Endometrial microvascular endothelial cells (primary cell): ENCODE measurements around the gene INHBA. TPM values are rescaled to one million over a fixed set of nuclear protein-coding genes. Genes with fewer than 3 reads are reported as not detected.

Experiments
- in situ Hi-C: cut with HindIII; loops from 2 replicates; pipeline ENCODE4 v1.10.0; 2017; ENCODE audit warnings: low sequenced_read_pairs, low pct_unique_long_range_greater_than_20kb; ENCODE audit errors: inconsistent ontology term
- total RNA-seq: library from RNA; depleted of rRNA; stranded (reverse); fragments of >200 nt; gene quantifications from one replicate; pipeline ENCODE4 v1.2.3, GENCODE V29; 2015; ENCODE audit errors: inconsistent ontology term

Gene INHBA
- 10.2 TPM for total RNA-seq

DNA sequence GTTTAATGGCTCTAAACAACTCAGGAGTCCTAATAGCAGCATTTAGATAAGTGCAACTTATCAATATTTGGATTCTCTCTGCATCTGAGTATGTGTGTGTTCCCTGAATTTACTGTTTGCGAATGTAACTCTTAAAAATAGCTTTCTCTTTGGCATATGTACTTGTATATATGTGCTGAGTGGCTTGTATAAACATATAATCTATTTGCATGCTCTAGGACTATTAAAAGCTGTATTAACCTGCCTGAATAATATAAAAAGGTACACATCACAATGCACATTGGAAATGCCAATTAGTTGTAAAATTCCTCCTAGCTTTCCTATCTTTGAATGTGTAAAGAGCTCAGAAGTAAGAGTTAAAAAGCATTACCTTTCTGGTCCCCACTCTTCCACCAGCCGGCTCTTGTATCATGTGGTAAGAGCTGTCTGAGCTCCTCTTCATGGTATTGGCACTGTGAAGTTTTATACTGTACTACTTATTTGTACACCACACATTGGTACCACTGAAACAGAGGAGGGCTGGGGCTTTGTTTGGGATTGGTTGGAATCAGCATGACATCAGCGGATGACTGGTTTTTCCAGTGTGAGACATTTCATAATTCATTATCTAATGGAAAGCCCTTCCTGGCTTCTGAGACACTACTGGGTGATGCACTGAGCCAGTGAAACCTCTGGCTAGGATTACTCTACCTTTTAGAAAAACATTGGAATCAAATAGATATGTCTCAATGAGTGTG lies at the start of gene INHBA:
Gene INHBA (minus strand): TSS at position 456 of the 737 bp plus-strand sequence. CDS start 2,716 bp downstream, outside the sequence.
- in situ Hi-C loops, result no loop called here

DNA sequence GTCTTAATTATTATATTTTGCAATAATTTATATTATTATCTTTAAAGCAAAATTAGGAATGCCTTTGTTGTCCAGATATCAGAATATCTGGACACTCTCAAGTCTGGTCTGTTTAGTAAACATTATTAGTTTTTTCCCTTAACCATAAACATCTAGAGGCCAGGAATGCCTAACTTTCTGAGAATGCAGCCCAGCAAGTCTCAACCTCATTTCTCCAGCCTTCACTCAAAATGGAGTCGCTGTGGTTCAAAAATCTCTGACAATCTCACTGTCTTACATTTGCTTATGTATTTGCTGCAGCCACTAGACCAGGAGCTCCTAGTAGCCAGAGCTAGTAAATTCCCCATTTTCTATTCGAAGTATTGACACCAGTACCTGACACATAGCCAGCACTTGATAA lies 49.7 kb upstream of the INHBA start:
- in situ Hi-C loops, result no loop called here

DNA sequence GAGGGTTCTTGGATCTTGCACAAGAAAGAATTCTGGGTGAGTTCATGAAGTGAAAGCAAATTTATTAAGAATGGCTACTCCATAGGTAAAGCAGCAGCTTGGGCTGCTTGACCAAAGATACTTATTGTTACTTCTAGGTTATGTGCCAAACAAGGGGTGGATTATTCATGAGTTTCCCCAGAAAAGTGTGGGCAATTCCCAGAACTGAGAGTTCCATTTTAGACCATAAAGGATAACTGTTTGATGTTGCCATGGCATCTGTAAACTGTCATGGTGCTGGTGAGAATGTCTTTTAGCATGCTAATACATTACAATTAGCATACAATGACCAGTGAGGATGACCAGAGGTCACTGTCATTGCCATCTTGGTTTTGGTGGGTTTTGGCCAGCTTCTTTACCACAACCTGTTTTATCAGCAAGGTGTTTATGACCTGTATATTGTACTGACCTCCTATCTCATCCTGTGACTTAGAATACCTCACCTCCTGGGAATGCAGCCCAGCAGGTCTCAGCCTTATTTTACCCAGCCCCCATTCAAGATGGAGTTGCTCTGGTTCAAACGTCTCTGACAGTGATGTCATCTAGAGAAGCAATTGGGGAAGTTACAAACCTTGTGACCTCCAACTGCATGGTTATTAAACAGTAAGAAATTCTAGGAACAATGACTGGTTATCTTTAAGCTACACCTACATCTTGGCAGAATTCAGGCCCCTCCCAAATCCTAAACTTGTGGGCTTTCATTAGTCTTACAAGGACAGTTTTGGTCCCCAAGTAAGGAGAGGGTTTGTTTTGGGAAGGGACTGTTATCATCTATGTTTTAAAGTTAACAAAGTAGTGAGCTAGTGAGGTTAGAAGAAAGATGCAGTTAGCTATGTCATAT lies 48.0 kb upstream of the INHBA start:
- in situ Hi-C loops, result no loop called here

DNA sequence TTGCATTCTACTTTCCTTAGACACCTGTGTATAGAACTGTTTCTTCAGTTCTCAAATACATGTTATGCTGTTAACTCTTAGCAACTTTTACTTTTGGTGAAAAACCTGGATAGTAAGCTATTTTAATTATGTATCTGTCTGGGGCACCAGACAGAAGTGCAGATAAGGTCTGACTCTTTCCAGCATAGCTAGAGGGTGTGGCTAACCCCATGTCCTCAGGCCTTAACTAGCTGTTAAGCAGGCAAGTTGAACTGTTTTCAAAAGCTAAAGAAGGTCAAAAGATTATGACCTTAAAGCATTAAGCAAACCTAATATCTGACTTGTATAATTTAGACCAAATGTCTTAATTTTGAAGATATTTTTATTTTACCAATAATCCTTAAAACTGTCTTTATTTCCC lies 45.1 kb upstream of the INHBA start:
- in situ Hi-C loops, result no loop called here

DNA sequence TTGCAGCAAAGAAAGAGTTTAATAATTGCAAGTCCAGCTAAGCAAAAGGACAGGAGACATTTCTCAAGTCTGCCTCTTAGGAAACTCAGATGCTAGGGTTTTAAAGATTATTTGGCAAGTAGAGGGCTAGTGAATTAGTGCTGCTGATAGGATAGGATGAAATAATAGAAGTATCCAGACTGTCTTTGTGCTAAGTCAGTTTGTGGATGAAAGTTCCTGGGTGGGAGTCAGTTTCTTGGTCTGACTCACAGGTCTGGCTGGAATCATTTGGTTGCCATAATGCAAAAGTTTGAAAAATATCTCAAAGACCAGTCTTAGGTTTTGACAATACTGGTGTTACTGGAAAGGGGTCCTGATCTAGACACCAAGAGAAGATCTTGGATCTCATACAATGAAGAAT lies 42.6 kb upstream of the INHBA start:
- in situ Hi-C loops, result no loop called here

DNA sequence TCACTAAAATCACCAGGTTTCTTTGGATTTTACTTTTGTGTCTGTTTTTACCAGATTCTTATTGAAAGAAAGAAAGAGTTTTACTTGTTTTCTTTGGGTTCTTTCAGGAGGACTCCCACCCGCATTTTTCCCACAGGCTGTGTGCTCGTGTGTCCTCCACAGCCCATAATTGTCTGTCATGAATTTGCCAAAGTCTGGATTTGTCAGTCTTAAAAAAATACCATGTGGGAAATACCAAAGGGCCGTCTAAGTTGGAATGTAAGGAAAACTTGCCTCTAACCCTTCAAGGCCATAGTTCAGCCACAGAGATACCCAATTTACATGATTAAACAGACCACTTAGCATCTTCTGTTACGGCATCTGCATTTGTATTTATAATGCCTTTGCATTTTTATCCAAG lies 41.3 kb upstream of the INHBA start:
- in situ Hi-C loops, result no loop called here

DNA sequence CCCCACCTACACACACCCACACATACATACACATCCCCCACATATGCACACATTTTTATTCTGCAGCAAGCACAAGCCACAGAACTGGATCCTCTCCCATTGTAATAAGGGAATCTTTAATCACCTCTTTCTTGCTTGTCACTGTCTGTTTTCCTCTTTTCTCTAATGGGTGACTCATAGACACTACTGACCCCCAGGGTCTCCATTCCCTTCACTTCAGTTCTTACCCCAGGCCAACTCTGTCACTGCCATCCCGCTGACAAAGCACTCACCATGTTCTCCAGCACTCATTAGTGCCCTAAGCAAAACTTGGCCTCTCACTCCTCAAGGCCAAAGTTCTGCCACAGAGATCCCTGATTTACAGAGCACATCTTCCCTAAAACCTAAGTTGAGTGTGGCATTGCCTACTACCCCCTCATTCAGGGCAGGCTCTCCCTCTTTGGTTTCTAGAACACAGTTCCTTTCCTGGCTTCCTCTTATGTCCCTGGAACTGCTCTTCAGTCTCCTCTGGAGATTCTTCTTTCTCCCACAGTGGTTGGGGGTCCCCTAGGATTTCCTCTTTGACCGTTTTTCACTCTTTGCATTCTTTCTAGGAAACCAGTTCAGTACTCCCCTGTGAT lies 39.6 kb upstream of the INHBA start:
- in situ Hi-C loops, result no loop called here

DNA sequence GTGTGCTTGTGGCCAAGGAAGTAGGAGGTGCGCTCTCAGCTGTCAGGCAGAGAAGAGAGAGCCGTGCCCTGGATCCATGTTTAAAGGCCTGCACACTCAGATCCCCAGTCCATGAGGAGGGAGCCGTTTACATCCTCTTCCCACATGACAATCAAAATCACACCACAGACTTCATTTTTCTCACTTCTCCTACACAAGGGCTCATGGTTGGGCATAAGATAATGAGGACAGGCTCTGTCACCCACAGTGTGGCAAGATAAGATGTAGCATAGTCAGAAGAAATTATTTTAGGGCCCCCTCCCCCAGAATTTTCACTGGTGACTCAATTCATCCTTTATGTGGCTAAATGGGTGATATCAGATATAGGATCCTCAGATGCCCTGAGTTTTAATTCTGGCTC lies 35.9 kb upstream of the INHBA start:
- in situ Hi-C loops, result no loop called here

DNA sequence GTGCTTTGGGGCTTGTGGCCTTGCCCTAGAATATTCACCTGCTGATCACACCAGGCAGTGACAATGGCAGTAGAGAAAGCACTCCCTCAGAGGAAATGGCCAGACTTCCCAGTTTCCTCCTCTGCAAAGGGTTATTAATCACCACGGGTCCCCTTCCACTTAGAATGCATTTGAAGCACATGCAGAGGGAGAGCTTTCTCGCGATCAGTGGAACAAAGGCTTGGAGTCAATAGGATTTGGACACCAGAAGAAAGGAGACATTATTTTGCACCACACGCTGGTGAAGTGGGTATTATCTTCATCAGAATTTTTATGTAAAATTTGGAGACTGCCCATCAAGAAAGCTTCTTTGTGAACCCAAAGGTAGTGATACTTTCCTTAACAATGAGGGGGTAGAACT lies 35.4 kb upstream of the INHBA start:
- in situ Hi-C loops, result no loop called here

DNA sequence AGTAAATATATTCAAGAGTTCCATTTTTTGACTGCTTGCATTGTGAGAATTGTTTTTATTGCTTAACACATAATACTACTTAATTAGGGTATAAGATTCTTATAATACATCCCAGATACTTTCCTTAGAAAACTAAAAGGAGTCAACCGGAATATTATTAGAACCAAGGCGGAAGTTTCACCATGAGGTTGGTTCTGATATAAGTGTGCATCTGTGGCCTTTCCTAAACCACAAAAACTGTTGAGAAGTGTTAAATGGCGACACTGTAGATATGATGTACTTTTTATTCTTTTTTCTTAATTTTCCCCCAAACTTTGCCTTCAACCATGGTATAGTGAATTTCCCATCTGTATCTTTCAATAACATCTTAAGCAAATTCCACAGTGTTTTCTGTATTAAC lies 32.3 kb upstream of the INHBA start:
- in situ Hi-C loops, result no loop called here

DNA sequence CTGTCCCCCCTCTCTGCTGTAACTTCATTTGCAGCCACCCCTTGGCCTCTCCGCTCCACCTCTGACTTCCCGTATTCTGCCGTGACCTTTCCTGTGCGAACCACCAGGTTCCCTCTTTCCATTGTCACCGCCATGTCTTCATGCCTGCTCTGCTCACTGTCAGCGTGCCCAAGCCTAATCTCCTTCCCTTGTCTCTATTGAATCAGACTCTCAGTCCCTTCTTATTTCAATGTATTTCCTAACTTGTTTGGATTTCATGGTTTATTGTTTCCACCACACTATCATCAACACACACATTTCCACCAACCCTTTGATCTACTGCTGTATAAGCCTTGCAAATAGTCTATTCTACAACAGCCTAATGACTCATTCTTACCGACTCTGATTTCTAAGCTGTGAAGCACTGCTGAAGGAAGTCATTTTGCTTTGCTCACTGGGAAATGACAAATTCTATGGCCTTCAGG lies 30.0 kb upstream of the INHBA start:
- in situ Hi-C loops, result no loop called here

DNA sequence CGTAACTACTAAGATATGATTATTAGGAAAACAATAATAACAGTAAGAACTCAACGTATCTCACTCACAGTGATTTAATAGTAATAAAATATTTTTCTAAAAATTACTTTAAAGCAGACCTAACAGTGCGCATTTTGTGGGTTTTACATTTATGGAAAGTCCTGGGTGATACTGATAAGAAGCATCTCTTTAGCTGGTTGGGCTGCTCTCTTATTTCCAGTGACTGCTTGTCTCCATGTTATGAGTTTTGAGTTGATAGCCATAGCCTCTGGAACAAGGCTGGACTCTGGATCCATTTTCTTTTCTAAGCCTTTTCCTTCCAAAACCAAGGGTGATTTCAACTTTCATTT lies 29.5 kb upstream of the INHBA start:
- in situ Hi-C loops, result no loop called here

DNA sequence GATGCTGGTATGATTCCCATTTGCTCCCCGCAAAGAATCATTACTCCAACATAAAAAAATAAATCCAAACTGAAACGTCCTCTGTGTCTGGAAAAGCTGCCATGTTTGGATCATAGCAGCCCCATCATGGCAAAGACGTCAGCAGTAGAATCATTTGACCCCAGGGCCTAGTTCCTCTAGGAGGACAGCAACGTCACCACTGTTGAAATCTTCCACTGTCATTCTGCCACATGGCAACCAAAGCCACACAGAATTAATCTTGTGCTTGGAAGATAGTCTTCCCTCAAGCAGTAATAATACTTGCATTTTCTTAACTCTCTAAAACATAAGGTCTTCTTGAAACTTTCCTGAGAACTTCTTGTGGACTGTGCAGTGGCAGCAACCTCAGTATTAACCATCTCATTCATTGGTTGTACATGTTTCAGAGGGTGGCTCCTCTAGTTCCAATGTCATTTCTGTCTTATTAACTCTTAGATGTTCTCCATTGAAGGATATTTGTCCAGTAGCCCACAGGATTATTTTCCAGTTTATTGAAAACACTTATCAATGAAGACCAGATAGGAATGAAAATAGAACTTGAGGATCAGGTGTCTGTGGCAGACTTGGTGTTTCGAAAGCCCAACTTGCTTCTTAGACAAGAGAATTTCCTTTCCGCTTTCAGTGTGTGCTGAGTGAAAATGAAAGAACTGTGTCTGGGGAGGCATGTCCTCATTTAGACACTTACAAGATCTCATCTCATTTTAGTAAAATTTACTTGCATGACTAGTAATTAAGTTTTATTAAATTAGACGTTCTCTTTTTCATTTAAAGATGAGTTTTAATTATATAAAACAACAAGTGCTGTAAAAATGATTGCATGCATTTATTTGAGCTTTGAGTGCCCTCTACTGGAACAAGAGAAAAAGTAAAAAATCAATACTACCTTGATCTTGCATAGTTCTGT lies 28.9 kb upstream of the INHBA start:
- in situ Hi-C loops, result no loop called here

DNA sequence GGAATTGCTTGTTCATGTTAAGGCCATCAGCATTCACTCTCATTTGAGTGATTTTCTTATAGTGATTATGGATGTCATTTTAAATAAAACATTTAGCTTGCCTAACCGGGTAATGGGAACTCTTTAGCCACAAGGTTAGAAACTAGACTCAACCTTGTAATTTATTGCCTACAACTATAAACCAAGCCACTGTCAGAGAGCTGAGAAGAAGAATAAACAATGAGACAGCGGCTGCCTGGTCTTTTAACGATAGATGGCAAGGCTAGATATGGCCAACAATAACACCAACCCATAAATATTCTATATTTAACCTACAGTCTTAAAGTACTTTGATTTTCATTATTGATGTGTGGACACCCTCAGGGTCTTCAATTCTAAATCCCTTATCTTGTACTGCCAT lies 27.8 kb upstream of the INHBA start:
- in situ Hi-C loops, result no loop called here

DNA sequence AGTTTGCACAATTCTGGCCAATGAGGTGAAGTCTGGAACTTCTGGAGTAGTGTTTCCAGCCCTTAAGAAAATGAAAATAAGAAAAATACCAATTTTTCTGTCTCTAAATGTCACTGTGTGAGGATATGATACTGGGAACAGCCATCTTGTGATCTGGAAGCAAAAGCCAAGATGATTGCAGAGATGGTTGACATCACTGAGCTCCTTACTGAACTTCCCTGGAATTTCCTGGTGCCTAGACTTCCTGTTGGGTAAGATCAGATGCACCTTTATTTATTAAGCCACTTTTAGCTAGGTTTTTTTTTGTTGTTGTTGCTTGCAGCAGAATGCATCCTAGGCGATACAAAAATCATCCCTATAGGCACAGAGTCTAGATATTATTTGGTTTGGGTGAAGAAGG lies 27.3 kb upstream of the INHBA start:
- in situ Hi-C loops, result no loop called here

DNA sequence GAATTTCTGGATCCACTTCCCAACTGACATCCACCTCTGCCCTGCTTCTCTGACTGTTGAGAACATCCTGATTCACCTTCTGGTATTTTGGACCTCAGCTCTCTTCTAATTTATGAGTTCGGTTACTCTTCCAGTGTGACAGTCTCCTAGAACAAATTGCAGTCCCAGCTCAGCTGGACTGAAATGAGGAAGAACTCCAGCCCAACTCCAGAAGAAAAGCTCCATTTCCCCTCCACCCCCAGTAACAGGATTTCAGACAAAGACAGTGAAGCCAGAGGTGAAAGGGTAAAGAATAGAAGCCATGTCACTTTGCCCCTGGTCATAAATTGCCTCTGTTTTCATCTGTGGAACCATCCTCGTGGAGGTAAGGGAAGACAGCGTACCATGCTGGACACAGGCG lies 26.2 kb upstream of the INHBA start:
- in situ Hi-C loops, result no loop called here

DNA sequence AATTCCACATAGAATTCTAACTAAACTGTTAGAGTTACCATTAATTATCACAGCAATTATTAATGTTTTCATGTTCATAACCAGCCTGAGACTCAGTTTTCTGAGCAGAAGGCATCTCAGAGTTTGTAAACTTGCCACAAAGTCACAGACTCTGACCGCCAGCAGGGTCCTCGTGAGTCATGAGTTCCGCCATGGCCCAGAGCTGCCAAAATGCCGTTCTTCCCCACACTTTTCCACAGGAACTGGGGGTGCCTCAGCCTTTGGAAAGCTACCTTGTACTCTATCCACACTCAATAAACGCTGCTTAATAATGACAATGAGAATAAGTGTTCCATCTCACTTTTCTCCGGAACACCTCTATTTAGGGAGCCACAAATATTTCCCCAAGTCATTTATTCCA lies 22.1 kb upstream of the INHBA start:
- in situ Hi-C loops, result no loop called here

DNA sequence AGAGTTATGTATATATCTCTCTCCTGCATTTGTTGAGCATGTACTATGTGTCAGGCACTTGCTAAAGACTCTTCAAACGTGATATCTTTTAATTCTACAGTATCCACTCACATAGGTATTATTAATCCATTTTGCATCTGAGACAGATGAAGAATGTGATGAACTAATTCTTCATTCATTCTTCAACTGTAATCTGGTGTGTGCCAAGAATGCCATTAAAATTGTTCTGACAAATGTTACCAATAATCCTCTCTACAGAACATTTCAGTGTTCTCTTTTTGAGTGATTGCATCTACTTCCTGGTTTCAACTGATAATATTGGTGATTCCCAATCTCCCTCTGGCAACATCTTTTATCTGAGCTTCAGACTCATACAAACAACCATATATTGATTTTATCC lies 18.0 kb upstream of the INHBA start:
- in situ Hi-C loops, result no loop called here

DNA sequence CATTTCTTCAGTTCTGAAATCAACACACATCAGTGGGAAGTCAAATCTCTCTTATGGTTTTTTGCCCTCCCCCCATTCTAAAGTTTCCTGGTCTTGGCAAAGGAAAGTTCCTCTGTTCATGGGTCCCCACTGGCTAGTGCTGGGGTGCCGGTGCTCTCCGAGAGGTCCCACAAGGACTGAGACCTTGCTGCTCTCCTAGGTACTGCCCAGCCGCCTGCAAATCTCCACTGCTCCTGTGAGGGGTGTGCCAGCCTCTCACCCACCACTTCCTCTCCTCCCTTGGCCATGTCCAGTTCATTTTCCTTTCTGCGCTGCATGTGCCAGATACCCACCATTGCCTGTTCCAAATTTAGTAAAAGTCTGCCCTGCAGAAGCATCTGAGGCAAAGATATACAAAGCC lies 17.2 kb upstream of the INHBA start:
- in situ Hi-C loops, result no loop called here
